ENCODE measurements around the gene ETV7. TPM values are rescaled to one million over a fixed set of nuclear protein-coding genes. Genes with fewer than 3 reads are reported as not detected.

ETV7 gene
- total RNA-seq, 6 experiments from 2014 or later: 0.19 to 4.6 (median 0.55) TPM; not detected in 1

- 24% methylated on average over 2 of the region's 6 CpGs for WGBS (ENCODE audit: insufficient coverage, low coverage, low lambda C conversion rate, missing lambda C conversion rate)
These were observed 63.3 kb downstream of the ETV7 start for GRCh38 chr6:36324191-36324590.

DNA sequence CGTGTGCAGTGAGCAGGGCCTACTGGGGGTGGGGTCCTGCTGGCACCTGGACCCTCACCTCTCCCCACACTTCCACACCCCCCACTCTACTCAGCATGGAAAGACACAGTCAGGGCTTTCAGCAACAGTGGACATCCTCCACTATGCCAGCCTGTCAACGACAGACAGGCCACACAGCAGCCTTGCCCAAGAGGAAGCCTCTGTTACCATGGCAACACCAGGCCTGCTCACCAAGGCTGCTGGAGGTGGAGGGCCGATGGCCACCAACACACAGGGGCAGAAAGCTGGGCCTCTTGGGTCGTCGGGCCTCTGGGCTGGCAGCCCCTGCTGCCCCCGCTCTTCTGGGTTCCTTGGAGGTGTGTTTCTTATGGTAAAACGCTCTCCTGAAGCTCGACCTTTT lies 64.4 kb downstream of the ETV7 start:
- Histone ChIP-seq H3K4me3 (no peak overlapping the region), H3K27ac (no peak overlapping the region), H3K4me1 (no peaks in the 10 kb centered on the region), H3K9me3 (no peaks in the 10 kb centered on the region), H3K36me3 (no peaks in the 10 kb centered on the region), H3K27me3 (no peaks in the 10 kb centered on the region)
- DNase-seq: no peak
- ATAC-seq: no peak
- WGBS (ENCODE audit: insufficient coverage, low coverage, low lambda C conversion rate, missing lambda C conversion rate): 70% methylated on average over 2 of the region's 8 CpGs
- intact Hi-C loops (cut with DNase I): no loop called here
- no peak for TF ChIP-seq POLR2A (IDR thresholded peaks at IDR 0.05)
- TF ChIP-seq, protein P1, sequence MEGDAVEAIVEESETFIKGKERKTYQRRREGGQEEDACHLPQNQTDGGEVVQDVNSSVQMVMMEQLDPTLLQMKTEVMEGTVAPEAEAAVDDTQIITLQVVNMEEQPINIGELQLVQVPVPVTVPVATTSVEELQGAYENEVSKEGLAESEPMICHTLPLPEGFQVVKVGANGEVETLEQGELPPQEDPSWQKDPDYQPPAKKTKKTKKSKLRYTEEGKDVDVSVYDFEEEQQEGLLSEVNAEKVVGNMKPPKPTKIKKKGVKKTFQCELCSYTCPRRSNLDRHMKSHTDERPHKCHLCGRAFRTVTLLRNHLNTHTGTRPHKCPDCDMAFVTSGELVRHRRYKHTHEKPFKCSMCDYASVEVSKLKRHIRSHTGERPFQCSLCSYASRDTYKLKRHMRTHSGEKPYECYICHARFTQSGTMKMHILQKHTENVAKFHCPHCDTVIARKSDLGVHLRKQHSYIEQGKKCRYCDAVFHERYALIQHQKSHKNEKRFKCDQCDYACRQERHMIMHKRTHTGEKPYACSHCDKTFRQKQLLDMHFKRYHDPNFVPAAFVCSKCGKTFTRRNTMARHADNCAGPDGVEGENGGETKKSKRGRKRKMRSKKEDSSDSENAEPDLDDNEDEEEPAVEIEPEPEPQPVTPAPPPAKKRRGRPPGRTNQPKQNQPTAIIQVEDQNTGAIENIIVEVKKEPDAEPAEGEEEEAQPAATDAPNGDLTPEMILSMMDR (IDR thresholded peaks at IDR 0.05): no peak

More at GRCh38 chr6:36324191-36324590, 63.3 kb downstream of the ETV7 start:
- ATAC-seq (no peak), DNase-seq (no peak)
- no peaks in the 10 kb centered on the region for H3K4me1 ChIP-seq
- H3K36me3 ChIP-seq: no peaks in the 10 kb centered on the region
- intact Hi-C loops (cut with DNase I): no loop called here
- no peaks in the 10 kb centered on the region for H3K9me3 ChIP-seq
- TF ChIP-seq, protein P1 (IDR thresholded peaks at IDR 0.05): no peak
- TF ChIP-seq POLR2A (IDR thresholded peaks at IDR 0.05): no peak
- no peaks in the 10 kb centered on the region for H3K27me3 ChIP-seq
- H3K27ac ChIP-seq: no peak overlapping the region
- H3K4me3 ChIP-seq: no peak overlapping the region

- no peak for DNase-seq
- H3K27me3 ChIP-seq: no peaks in the 10 kb centered on the region
- no peaks in the 10 kb centered on the region for H3K9me3 ChIP-seq
- 100% methylated on average over 1 of the region's 3 CpGs for WGBS (ENCODE audit: insufficient coverage, low coverage, low lambda C conversion rate, missing lambda C conversion rate)
- intact Hi-C loops (cut with DNase I): no loop called here
- TF ChIP-seq, protein P1 (IDR thresholded peaks at IDR 0.05): no peak
- no peak for TF ChIP-seq POLR2A (IDR thresholded peaks at IDR 0.05)
- H3K4me1 ChIP-seq: no peaks in the 10 kb centered on the region
- no peak overlapping the region for H3K4me3 ChIP-seq
- no peaks in the 10 kb centered on the region for H3K36me3 ChIP-seq
- H3K27ac ChIP-seq: no peak overlapping the region
- no peak for ATAC-seq
These were observed 64.9 kb downstream of the ETV7 start for GRCh38 chr6:36322591-36322990.

- no peaks in the 10 kb centered on the region for H3K36me3 ChIP-seq
These were observed 67.0 kb downstream of the ETV7 start for GRCh38 chr6:36320475-36320874.

More at GRCh38 chr6:36320475-36320874, 67.0 kb downstream of the ETV7 start:
- Histone ChIP-seq H3K4me3 (no peak overlapping the region), H3K9me3 (no peaks in the 10 kb centered on the region), H3K27ac (no peak overlapping the region), H3K27me3 (no peaks in the 10 kb centered on the region), H3K4me1 (no peaks in the 10 kb centered on the region)
- WGBS (ENCODE audit: insufficient coverage, low coverage, low lambda C conversion rate, missing lambda C conversion rate): 81% methylated on average over 9 of the region's 11 CpGs
- intact Hi-C loops (cut with DNase I): no loop called here
- TF ChIP-seq, protein P1 (IDR thresholded peaks at IDR 0.05): no peak
- no peak for TF ChIP-seq POLR2A (IDR thresholded peaks at IDR 0.05)
- DNase-seq: no peak
- ATAC-seq: no peak

All from right lobe of liver (tissue), 6 donors.